ENCODE data around the gene PML. TPM values are rescaled to one million over a fixed set of nuclear protein-coding genes. Genes with fewer than 3 reads are reported as not detected.

Gene PML
- total RNA-seq, 1 donor from 2014 or later, result 28.8 TPM

DNA sequence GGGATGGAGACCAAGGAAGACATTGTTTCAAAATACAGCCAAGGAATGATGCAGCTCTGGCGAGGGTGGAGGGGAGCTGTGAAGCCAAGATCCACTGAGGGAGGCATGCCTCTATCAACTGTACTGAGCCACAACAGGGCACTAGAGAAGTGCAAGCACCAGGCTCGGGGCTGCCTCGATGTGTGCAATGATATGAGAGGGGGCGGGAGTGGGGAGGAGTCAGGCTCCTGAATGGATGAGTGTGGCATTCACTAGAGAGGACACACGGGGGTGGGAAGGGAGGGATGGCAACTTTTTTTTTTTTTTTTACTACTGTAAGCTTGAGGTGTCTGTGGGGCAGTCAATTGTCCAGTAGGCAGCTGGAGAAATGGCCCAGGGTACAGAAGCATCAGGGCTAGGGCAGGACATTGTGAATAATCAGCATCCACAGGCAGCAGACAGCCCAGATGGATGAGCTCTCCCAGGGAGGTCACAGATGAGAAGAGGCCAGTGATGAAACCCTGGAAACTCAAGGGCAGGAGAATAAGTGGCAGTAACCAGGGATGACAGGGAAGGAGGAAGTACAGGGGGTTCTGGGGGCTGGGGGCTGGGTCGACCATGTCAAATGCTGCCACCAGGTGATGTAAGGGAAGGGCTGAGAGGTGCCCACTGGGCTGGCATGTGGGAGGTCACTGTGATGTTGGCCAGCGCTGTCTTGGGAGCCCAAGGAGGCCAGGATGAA is 8.3 kb upstream of the PML start:
- no peak for ATAC-seq

DNA sequence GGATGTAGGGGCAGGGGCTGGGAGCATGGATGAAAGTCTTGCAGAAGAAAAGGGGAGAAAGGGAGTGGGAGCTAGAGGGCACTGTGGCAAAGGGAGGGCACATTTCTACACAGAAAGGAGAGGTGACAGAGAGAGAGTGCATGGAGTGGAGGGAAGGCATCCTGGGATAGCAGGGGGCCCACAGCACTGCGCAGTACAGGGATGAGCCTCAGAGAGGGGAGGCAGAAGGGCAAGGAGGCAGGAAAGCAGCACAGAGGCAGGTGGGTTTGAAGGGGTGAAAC is 7.8 kb upstream of the PML start:
- no peak for ATAC-seq

GRCh38 chr15:73987250-73987649 is 7.3 kb upstream of the PML start:
- ATAC-seq, result no peak

DNA sequence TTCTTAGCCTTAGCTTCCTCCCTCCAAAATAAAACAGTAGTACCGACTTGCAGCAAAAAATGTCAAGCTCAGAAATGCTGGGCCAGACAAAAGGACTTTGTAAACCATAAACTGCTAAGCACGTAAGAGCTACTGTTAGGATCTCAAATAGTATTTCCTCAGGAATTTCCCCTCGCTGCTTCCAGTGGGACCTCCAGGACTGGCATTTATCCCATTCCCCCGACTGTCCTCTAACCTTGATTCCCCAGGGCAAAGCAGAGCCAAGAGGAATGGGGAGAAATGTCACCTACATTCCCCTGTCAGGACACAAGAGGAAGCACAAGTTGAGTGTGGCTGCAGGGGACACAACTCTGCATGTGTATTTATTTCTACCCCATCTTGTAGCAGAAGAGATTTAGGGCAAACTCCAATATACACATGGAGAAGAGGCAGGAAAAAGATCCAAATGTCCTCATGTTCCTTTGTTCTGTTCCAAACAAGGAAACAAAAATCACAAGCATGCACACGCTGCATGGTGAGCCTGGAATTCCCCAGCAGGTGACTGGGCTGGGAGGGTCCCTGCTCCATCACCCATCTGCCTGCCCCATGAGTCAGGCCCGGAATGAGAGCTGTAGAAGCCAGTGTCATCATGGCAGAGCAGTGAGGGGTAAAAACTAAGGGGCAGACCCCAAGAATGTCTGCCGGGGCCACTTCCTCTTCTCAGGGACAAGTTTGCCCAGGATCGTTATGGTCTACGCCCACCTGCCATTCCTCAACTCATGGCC is 6.7 kb upstream of the PML start:
- peak; percentile 53 for ATAC-seq

GRCh38 chr15:73988445-73988969 is 6.0 kb upstream of the PML start:
- ATAC-seq, result no peak

DNA sequence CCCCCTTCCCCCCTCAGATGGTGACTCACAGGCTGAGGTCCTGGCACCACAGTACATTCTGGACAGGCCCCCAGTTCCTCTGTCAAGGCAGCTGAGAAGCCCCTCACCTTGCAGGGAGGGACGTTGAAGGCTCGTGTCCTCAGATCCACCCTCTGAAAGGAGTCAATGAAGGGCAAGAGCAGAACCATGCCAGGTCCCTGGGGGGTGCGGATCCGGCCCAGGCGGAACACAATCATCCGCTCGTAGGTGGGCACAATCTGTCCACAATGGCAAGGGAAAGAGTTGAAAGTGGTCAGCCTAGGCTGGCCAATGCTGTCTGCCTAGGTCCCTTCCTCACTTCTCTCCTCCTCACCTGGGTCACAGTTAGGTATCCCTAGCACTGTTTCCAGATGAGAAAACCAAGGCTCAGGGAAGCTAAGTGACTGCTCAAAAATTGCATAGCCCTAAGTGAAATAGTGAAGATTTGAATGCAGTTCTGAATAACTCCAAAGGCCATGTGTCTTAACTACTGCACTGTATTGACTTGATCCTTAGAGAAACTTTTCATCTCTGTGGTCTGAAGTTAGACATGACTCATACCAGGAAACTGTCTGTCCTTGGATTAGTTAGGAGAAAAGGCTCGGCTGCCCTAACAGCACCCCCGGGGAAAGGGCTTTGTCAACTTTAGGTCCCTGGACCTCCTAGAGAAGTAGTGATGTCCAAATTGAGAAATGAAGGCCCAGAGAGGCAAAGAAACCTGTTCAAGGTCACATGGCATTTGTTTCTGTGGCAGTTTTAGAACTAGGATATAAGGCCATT is 5.3 kb upstream of the PML start:
- peak; percentile 42 for ATAC-seq

DNA sequence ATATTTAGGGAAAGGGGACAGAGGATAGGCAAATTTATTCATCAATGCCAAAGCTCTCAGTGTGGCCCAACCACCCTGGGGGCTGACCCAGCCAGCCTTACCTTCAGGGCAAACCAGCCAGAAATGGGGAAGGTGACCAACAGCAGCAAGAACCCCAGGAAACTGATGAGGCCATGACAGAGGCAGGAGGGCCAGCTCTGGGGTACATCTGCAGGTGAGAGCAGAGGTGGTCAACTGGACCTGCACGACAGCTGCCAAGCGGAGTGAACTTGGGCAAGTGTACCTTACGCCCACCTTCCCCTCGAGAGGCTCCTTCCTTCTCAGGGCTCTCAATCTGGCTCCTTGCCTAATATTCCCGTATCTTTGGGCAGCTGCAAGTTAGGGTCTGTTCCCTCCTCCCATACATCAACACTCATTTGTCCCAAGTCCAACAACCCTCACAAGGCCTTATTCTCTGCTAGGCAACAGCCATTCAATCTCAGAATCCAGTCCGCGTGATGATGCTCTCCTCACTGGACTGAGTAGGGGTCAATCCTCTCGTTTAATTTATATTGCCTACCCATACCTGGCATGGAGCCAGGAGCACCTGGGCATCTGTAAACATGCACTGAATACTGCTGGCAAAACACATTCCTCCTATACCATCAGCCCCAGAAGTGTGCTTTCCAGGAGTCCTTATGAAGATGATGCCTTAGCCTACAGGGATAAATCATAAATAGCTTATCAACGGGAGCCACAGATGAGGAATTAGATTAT is 4.1 kb upstream of the PML start:
- ATAC-seq, result no peak

DNA sequence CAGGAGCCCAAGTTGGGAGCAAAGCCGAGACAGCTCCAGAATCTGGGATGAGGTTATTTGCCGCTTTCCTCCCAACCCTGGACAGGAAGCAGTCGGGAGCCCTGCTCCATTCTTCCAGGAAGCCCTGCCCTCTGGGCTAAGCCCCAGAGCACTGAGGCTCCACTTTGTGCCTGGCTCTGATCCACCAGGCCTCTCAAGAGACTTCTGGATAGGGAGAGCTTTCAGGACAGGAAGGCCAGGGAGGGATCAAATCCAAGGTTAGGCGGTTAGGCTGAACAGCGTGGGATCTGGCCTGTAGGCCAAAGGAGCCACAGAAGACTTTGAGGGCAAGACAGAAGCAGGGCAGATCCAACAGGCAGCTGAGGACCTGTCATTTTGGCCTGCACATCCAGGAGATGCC is 3.3 kb upstream of the PML start:
- no peak for ATAC-seq

DNA sequence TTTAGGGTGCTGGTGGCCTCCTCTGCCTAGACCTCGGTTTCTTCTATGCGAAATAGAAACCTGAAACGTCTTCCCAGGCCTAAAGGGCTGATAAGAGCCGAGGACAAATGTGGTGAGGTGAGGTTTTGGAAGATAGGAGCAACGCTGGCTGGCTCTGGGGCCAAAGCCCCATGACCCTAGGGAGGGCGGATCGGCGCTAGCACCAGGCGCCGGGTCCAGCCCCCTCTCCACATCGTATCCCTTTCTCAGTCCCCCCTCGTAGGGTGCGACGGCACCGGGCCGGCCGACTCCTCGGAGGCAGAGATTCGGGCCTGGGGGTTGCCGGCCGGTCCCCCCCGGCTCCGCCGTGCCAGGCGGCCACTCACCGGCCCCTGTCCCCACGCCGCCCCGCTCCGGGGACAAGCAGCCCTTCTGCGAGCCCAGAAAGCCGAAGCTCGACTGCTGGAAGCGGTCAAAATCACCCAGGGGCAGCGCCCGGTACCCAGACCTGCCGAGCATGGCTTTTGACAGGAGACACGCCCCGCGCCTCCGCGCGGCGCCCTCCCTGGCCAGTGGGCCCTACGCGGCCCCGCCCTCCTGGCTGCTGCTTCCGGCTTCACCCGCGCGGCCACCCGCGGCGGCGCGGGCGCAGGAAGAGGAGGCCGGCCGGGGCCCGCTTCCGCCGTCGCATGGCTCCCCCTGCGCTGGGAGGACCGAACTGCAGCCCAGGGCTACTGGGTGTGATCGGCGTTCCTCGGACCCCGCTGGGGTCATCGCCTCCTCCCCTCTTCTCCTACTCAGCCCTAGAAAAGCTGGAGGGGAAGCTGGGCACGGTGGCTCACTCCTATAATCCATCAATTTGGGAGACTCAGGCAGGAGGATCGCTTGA is 2.6 kb upstream of the PML start, which contains the start of gene STOML1:
Gene STOML1, minus strand, starts transcription at position 570 of the 868 bp plus-strand sequence. Its CDS starts 72 bp downstream, at position 498.
- ATAC-seq, result peak; percentile 81

GRCh38 chr15:73992594-73992898 is 2.0 kb upstream of the PML start:
- no peak for ATAC-seq

- no peak for ATAC-seq
Measured at GRCh38 chr15:73993211-73993994, 1.1 kb upstream of the PML start.

- ATAC-seq, result peak; percentile 1
Measured at GRCh38 chr15:73994912-73995622, 551 bp downstream of the PML start.

DNA sequence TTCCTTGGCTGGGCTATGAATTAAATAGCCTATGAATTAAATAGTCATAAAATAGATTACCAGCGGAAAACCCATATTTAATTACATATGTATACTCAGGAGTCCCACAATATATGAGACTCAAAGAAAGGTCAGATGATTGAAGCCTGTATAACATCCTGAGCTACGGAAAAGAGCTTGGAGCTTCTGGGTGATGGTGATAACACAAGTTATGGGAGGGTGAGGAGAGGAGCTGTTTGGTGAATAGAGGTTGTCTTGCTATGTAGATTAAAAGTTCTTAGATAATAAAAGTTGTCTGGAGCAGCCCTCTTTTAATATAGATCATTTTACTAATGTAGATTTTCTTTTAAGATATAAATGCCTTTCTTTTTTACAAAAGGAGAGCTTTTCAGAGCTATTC is 1.8 kb downstream of the PML start:
- no peak for ATAC-seq

DNA sequence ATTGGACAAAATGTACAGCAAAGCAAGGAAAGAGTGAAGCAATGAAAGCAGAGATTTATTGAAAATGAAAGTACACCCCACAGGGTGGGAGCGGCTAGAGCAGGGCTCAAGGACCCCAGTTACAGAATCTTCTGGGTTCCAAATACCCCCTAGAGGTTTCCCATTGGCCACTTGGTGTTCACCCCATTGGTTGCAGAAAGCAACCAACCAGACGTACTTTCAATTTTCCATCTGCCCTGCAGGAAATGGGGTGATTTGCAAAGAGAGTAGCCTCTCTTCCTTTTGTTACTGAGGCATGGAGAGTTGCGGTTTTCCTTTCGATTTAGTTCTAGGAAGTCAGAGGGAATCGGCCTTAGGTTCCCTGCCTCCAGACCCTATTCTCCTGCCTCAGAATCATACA is 2.4 kb downstream of the PML start:
- ATAC-seq, result no peak

GRCh38 chr15:73997986-73998385 is 3.5 kb downstream of the PML start:
- peak; percentile 77 for ATAC-seq

GRCh38 chr15:74006774-74007639 is 12.5 kb downstream of the PML start:
- no peak for ATAC-seq

DNA sequence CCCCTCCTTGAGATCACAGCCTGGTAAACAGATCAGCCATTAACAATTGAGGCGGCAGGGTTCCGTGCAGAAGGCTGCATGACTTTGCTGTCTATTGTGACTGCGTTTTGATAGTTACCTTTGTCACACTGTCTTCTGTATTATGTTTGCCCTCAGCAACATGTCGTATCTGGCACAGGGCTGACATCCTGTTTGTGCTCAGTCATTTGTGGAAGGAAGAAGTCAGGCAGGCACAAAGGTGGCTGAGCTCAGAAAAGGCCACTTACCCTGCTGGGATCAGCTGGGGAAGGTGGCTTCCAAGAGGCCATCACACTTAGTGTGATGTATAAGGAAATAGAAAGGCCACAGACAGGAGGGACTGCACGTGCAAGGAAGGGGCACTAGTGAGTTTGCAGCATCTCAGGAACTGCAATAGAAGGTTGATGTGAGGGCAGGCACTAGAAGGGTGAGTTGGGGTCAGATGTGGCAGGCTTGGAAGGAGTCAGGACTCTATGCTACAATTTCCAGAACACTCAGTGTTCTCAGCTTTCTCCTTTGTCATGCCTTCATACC is 13.4 kb downstream of the PML start:
- ATAC-seq, result peak; percentile 36

DNA sequence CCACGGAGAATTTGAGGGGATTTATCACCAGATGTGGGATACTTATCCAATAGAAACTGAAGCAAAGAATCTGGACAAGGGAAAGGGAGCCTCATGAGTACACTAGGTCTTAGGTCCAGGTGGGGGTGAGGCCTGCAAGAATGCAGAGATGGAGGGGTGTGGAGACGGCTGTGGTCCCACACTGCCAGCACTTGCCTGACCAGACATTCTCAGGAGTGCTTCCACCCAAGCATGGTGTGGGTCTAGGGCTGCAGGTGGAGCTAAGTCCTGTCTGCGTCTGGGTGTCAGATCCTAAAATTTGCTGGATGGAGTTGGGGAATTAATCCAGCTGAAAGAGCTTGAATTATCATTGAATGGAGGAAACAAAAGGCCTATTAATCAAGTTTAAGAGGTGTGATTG is 14.4 kb downstream of the PML start:
- ATAC-seq, result no peak

Measured in esophagus mucosa (tissue), 1 donor.